ENCODE measurements around the gene HCFC2. TPM values are rescaled to one million over a fixed set of nuclear protein-coding genes. Genes with fewer than 3 reads are reported as not detected.

Gene HCFC2
- total and polyA plus RNA-seq, 4 donors, result 5.8 to 17.4 (median 9.9) TPM

DNA sequence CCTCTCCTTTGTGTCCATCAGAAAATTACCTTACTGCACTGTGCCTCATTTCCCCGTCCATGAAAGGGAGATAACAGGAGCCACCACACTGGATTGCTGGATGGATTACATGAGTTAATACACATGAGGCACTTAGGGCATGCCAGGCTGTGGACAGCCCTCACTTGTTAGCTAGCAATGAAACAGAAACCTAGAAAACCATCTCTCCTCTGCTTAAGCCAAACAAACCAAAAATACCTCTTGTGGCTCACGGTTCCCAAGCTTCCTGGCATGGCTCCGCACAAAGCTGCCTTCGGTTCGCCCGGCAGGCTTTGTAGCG is 660 bp upstream of the HCFC2 start (continued):
- TF ChIP-seq, protein P1, sequence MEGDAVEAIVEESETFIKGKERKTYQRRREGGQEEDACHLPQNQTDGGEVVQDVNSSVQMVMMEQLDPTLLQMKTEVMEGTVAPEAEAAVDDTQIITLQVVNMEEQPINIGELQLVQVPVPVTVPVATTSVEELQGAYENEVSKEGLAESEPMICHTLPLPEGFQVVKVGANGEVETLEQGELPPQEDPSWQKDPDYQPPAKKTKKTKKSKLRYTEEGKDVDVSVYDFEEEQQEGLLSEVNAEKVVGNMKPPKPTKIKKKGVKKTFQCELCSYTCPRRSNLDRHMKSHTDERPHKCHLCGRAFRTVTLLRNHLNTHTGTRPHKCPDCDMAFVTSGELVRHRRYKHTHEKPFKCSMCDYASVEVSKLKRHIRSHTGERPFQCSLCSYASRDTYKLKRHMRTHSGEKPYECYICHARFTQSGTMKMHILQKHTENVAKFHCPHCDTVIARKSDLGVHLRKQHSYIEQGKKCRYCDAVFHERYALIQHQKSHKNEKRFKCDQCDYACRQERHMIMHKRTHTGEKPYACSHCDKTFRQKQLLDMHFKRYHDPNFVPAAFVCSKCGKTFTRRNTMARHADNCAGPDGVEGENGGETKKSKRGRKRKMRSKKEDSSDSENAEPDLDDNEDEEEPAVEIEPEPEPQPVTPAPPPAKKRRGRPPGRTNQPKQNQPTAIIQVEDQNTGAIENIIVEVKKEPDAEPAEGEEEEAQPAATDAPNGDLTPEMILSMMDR (IDR thresholded peaks at IDR 0.05; ENCODE audit: low read depth, low read length, missing input control), result no peak
- TF ChIP-seq RXRA (IDR thresholded peaks at IDR 0.05), result no peak

- H3K27me3 ChIP-seq (ENCODE audit: control insufficient read depth in 4 of 4, insufficient read depth in 4 of 4, low read length in 3 of 4), result no peaks in the 10 kb centered on the region
- under 1% methylated on average over 41 of the region's 41 CpGs for WGBS
- H3K27ac ChIP-seq (ENCODE audit: low read depth in 1 of 2, low read length in 2 of 2), result peak overlapping the region; percentile 53 to 86
- peak overlapping the region; percentile 71 to 98 (median 97) for H3K4me3 ChIP-seq (ENCODE audit: low read depth in 1 of 3, low read length in 3 of 3)
- peaks cover 0 to 33% (median 16%) of the 10 kb centered on the region in 4 donors for H3K4me1 ChIP-seq (ENCODE audit: control insufficient read depth in 4 of 4, insufficient read depth in 4 of 4, low read length in 3 of 4)
- peak overlapping the region; percentile 80 to 92 for H3K9ac ChIP-seq (ENCODE audit: low read depth in 1 of 2, low read length in 2 of 2)
- peaks cover 0 to 3% (median 1%) of the 10 kb centered on the region in 4 donors for H3K36me3 ChIP-seq (ENCODE audit: control insufficient read depth in 4 of 4, insufficient read depth in 3 of 4, low read depth in 1 of 4, low read length in 3 of 4)
- no peak for TF ChIP-seq ZBTB33 (IDR thresholded peaks at IDR 0.05)
- TF ChIP-seq RAD21 (IDR thresholded peaks at IDR 0.05), result no peak
- DNase-seq (ENCODE audit: low spot score), result peak; percentile 49
- H3K9me3 ChIP-seq (ENCODE audit: control insufficient read depth in 4 of 4, low read length in 3 of 4), result no peaks in the 10 kb centered on the region
These were observed 604 bp downstream of the HCFC2 start for GRCh38 chr12:104064842-104065427.

GRCh38 chr12:104072099-104072498 is 7.8 kb downstream of the HCFC2 start:
- no peak for TF ChIP-seq TAF1 (conservative IDR thresholded peaks at IDR 0.05)
- TF ChIP-seq, protein P1 (IDR thresholded peaks at IDR 0.05; ENCODE audit: low read depth, low read length, missing input control), result no peak
- TF ChIP-seq NR2F2 (IDR thresholded peaks at IDR 0.05), result no peak
- no peak for TF ChIP-seq FOXA1 (IDR thresholded peaks at IDR 0.05)
- no peak for TF ChIP-seq RAD21 (IDR thresholded peaks at IDR 0.05)
- no peak for TF ChIP-seq JUND (IDR thresholded peaks at IDR 0.05)
- peaks cover 0 to 8% (median 2%) of the 10 kb centered on the region in 4 donors for H3K36me3 ChIP-seq (ENCODE audit: control insufficient read depth in 4 of 4, insufficient read depth in 3 of 4, low read depth in 1 of 4, low read length in 3 of 4)
- no peak overlapping the region for H3K4me3 ChIP-seq (ENCODE audit: low read depth in 1 of 3, low read length in 3 of 3)
- peaks cover 1 to 8% (median 5%) of the 10 kb centered on the region in 4 donors for H3K4me1 ChIP-seq (ENCODE audit: control insufficient read depth in 4 of 4, insufficient read depth in 4 of 4, low read length in 3 of 4)
- no peak for DNase-seq (ENCODE audit: low spot score)
- WGBS, result 95% methylated on average over 2 of the region's 2 CpGs
- H3K9me3 ChIP-seq (ENCODE audit: control insufficient read depth in 4 of 4, low read length in 3 of 4), result no peaks in the 10 kb centered on the region
- no peak overlapping the region for H3K27ac ChIP-seq (ENCODE audit: low read depth in 1 of 2, low read length in 2 of 2)
- H3K9ac ChIP-seq (ENCODE audit: low read depth in 1 of 2, low read length in 2 of 2), result no peak overlapping the region
- H3K27me3 ChIP-seq (ENCODE audit: control insufficient read depth in 4 of 4, insufficient read depth in 4 of 4, low read length in 3 of 4), result no peaks in the 10 kb centered on the region

DNA sequence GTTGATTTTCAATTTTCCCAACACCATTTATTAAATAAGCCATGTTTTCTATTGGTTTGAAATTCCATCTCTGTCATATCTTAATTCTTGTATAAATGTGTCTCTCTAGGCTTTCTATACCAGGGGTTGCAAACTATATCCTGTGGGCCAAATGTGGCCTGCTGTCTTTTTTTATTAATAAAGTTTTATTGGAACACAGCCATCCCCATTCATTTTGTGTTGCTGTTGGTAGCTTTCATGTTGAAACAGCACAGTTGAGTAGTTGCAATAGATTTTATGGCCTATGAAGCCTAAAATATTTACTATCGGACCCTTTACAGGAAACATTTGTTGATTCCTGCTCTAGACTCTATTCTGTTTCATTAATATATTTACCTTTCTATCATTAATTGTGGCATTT is 9.4 kb downstream of the HCFC2 start:
- peaks cover 0 to 5% (median 2%) of the 10 kb centered on the region in 4 donors for H3K36me3 ChIP-seq (ENCODE audit: control insufficient read depth in 4 of 4, insufficient read depth in 3 of 4, low read depth in 1 of 4, low read length in 3 of 4)
- 97% methylated on average over 1 of the region's 1 CpG for WGBS
- no peaks in the 10 kb centered on the region for H3K27me3 ChIP-seq (ENCODE audit: control insufficient read depth in 4 of 4, insufficient read depth in 4 of 4, low read length in 3 of 4)
- H3K9ac ChIP-seq (ENCODE audit: low read depth in 1 of 2, low read length in 2 of 2), result no peak overlapping the region
- H3K27ac ChIP-seq (ENCODE audit: low read depth in 1 of 2, low read length in 2 of 2), result no peak overlapping the region
- H3K4me1 ChIP-seq (ENCODE audit: control insufficient read depth in 4 of 4, insufficient read depth in 4 of 4, low read length in 3 of 4), result peaks cover 1 to 8% (median 5%) of the 10 kb centered on the region in 4 donors
- H3K9me3 ChIP-seq (ENCODE audit: control insufficient read depth in 4 of 4, low read length in 3 of 4), result no peaks in the 10 kb centered on the region
- TF ChIP-seq REST (IDR thresholded peaks at IDR 0.05), result no peak
- no peak for TF ChIP-seq RAD21 (IDR thresholded peaks at IDR 0.05)
- no peak for TF ChIP-seq TAF1 (conservative IDR thresholded peaks at IDR 0.05)
- TF ChIP-seq YY1 (IDR thresholded peaks at IDR 0.05), result no peak
- no peak overlapping the region for H3K4me3 ChIP-seq (ENCODE audit: low read depth in 1 of 3, low read length in 3 of 3)
- DNase-seq (ENCODE audit: low spot score), result no peak

All from liver (tissue), 9 donors.